AG04450 (cell line): ENCODE data around the gene DONSON. TPM values are rescaled to one million over a fixed set of nuclear protein-coding genes. Genes with fewer than 3 reads are reported as not detected.
"Not testable (repeated sequence)": the region's sequence is repeated elsewhere in the genome, so short reads cannot be mapped to it uniquely, and the experiment has no call there.

Experiments
- CTCF ChIA-PET: fragments of 300-600, 350-600 bp; formaldehyde crosslinking; extraction: SDS; loops from one replicate; lab custom pipeline; 2022; ENCODE audit warnings: antibody characterized with exemption, inconsistent platforms; lab: Charles Lee
- POLR2A ChIA-PET: fragments of 350-600 bp; formaldehyde crosslinking; extraction: SDS; loops from one replicate; lab custom pipeline; 2021; ENCODE audit warnings: antibody characterized with exemption, inconsistent platforms; lab: Yijun Ruan, JAX
- DNase-seq: peaks from one replicate; pipeline ENCODE4 v3.0.0-alpha.2; 2011; ENCODE audit warnings: low read depth, low spot score
- H3K27ac ChIP-seq: one replicate; pipeline ENCODE4 v1.5.1; 2012; ENCODE audit warnings: low read depth, low read length, control low read depth
- H3K27me3 ChIP-seq: one replicate; pipeline ENCODE4 v1.6.0; 2012; ENCODE audit warnings: low read length; ENCODE audit not compliant: control insufficient read depth, insufficient read depth
- H3K4me3 ChIP-seq: 2 replicates; pipeline ENCODE4 v1.5.1; 2011; ENCODE audit warnings: mild to moderate bottlenecking, low read depth, low read length, control low read depth
- H3K9me3 ChIP-seq: 2 replicates; pipeline ENCODE4 v1.5.1; 2012; ENCODE audit warnings: low read length; ENCODE audit not compliant: control insufficient read depth, insufficient read depth
- CTCF ChIP-seq: IDR thresholded peaks from 2 replicates; pipeline ENCODE4 v1.5.1; 2011; ENCODE audit warnings: low read depth, low read length, control low read depth, inconsistent platforms
- polyA plus RNA-seq: library from polyadenylated mRNA; depleted of rRNA; stranded (reverse); fragments of >200 nt; gene quantifications from 2 replicates; pipeline ENCODE4 v1.2.3, GENCODE V29; 2011

The DONSON gene
- polyA plus RNA-seq, 1 experiment = 20.7 TPM

GRCh38 chr21:33587792-33588484, 546 bp downstream of the DONSON start:
- CTCF ChIA-PET = interaction anchor here (0.6 to 5.3 kb wide), 3 partner anchors 10 to 18 kb away, joined by 3 to 47 read pairs (median 3); no protein-coding TSS in a partner anchor
- Histone ChIP-seq H3K4me3 (peak overlapping the region; percentile 83), H3K9me3 (no peaks in the 10 kb centered on the region), H3K27me3 (no peaks in the 10 kb centered on the region), H3K27ac (peak overlapping the region; percentile 52)
- DNase-seq = no peak
- no peak for TF ChIP-seq CTCF
- POLR2A ChIA-PET = interaction anchor here (0.9 to 1.2 kb wide), 3 partner anchors 9 to 108 kb away, joined by 3 to 6 read pairs (median 4); partner anchors contain the start of genes DNAJC28 and TMEM50B

GRCh38 chr21:33586927-33587326, 1.6 kb downstream of the DONSON start:
- H3K4me3 ChIP-seq = peak overlapping the region; percentile 0
- ChIA-PET POLR2A (no interaction called here), CTCF (interaction anchor here (6.2 kb wide), 1 partner anchor 19 kb away, joined by 29 read pairs; no protein-coding TSS in a partner anchor)
- H3K27ac ChIP-seq = no peak overlapping the region
- no peaks in the 10 kb centered on the region for H3K9me3 ChIP-seq
- DNase-seq = no peak
- no peak for TF ChIP-seq CTCF
- no peaks in the 10 kb centered on the region for H3K27me3 ChIP-seq

GRCh38 chr21:33584455-33584854, 4.0 kb downstream of the DONSON start:
- POLR2A ChIA-PET = no interaction called here
- Histone ChIP-seq H3K4me3 (no peak overlapping the region), H3K27ac (no peak overlapping the region), H3K27me3 (no peaks in the 10 kb centered on the region), H3K9me3 (no peaks in the 10 kb centered on the region)
- TF ChIP-seq CTCF = no peak
- CTCF ChIA-PET = interaction anchor here (0.6 to 6.2 kb wide), 2 partner anchors 21 to 116 kb away, joined by 3 to 29 read pairs; no protein-coding TSS in a partner anchor
- DNase-seq = no peak

- ChIA-PET POLR2A (interaction anchor here (0.7 to 1.4 kb wide), 2 partner anchors 9 to 38 kb away, joined by 5 to 6 read pairs; partner anchors contain the start of gene DONSON), CTCF (interaction anchor here (0.8 to 2.1 kb wide), 2 partner anchors 27 to 99 kb away, joined by 3 to 8 read pairs; partner anchors contain the start of gene TMEM50B)
- H3K27ac ChIP-seq = no peak overlapping the region
- H3K27me3 ChIP-seq = no peaks in the 10 kb centered on the region
- DNase-seq = no peak
- no peak overlapping the region for H3K4me3 ChIP-seq
- no peak for TF ChIP-seq CTCF
- H3K9me3 ChIP-seq = no peaks in the 10 kb centered on the region
These were observed 9.4 kb downstream of the DONSON start for GRCh38 chr21:33578959-33579542.

- DNase-seq = no peak
- CTCF ChIA-PET = interaction anchor here (0.7 to 2.1 kb wide), 2 partner anchors 9 to 28 kb away, joined by 3 to 8 read pairs; no protein-coding TSS in a partner anchor
- POLR2A ChIA-PET = interaction anchor here (1.4 kb wide), 1 partner anchor 10 kb away, joined by 6 read pairs; the partner anchor contains the start of gene DONSON
These were observed 10.3 kb downstream of the DONSON start for GRCh38 chr21:33578214-33578613.

GRCh38 chr21:33576741-33577141, 11.7 kb downstream of the DONSON start:
- H3K9me3 ChIP-seq, H3K4me3 ChIP-seq, POLR2A ChIA-PET, H3K27ac ChIP-seq, DNase-seq, H3K27me3 ChIP-seq: not testable (repeated sequence)
- CTCF ChIA-PET = interaction anchor here (1.0 kb wide), 3 partner anchors 12 to 30 kb away, joined by 3 read pairs; partner anchors contain the start of gene DONSON

More at GRCh38 chr21:33578214-33578613, 10.3 kb downstream of the DONSON start:
- no peaks in the 10 kb centered on the region for H3K9me3 ChIP-seq
- H3K4me3 ChIP-seq = no peak overlapping the region
- H3K27ac ChIP-seq = no peak overlapping the region
- TF ChIP-seq CTCF = no peak
- no peaks in the 10 kb centered on the region for H3K27me3 ChIP-seq
